ENCODE measurements around the gene PSG11.
"Not testable (repeated sequence)": the region's sequence is repeated elsewhere in the genome, so short reads cannot be mapped to it uniquely, and the experiment has no call there.

DNA sequence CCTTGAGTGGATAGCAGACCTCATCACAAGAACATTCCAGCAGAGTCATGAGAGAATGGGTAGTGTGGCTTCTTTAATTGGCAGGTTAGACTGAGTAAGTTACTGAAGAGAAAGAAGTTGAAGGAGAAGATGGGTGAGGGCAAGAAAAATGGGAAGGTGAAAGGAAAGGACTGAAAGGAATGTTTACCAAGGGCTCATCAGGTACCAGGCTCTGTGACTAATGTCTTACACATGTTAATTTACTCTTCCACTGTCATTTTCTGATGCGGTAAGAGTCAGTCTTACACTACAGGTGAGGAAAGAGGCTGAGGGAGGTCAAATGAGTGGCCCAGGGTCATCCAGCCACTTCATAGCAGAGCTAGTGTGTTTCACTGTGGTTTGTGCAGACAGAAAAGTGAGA is 22.6 kb downstream of the PSG11 start:
- not testable (repeated sequence) for TF ChIP-seq CTCF, POLR2AphosphoS5, POLR2A (IDR thresholded peaks at IDR 0.05)

Data from breast epithelium (tissue), 3 donors.